CD4-positive, alpha-beta memory T cell (primary cell): ENCODE measurements around the gene TRHDE. TPM values are rescaled to one million over a fixed set of nuclear protein-coding genes. Genes with fewer than 3 reads are reported as not detected.

ENCODE experiments used
- CTCF ChIA-PET: fragments of 350-600 bp; sonication (Branson Sonifier 250); formaldehyde crosslinking; loops from one replicate; lab custom pipeline; 2021; ENCODE audit warnings: inconsistent platforms; ENCODE audit not compliant: partially characterized antibody; lab: Charles Lee
- POLR2A ChIA-PET: fragments of 350-600 bp; sonication (Branson Sonifier 250); formaldehyde crosslinking; loops from one replicate; lab custom pipeline; 2021; ENCODE audit not compliant: partially characterized antibody; lab: Charles Lee
- DNase-seq, 5 donors: peaks; one replicate each; pipeline versions ENCODE4 v3.0.0 to v3.0.0-alpha.2; 2020 to 2022; ENCODE audit warnings: mixed read lengths in 1 of 5
- H3K27ac ChIP-seq: one replicate; pipeline ENCODE4 v1.7.0; 2013; ENCODE audit warnings: low read depth, low read length
- H3K27me3 ChIP-seq: 2 replicates; pipeline ENCODE4 v1.7.0; 2013; ENCODE audit warnings: mild to moderate bottlenecking, low read length, moderate library complexity; ENCODE audit not compliant: insufficient read depth
- H3K36me3 ChIP-seq: 2 replicates; pipeline ENCODE4 v1.7.0; 2013; ENCODE audit warnings: mild to moderate bottlenecking, low read length, moderate library complexity; ENCODE audit not compliant: insufficient read depth
- H3K4me1 ChIP-seq: 2 replicates; pipeline ENCODE4 v1.7.0; 2013; ENCODE audit warnings: mild to moderate bottlenecking, low read length, moderate library complexity; ENCODE audit not compliant: insufficient read depth
- H3K4me3 ChIP-seq, 2 donors: one replicate each; pipeline ENCODE4 v1.7.0; 2013; ENCODE audit warnings: low read length in 2 of 2, mild to moderate bottlenecking in 1 of 2
- H3K9me3 ChIP-seq, 2 donors: one replicate each; pipeline ENCODE4 v1.7.0; 2013; ENCODE audit warnings: low read length in 2 of 2, control low read depth in 1 of 2; ENCODE audit not compliant: control insufficient read depth in 1 of 2
- H3K27ac Mint-ChIP-seq, 7 donors: one replicate each; pipeline ENCODE4 v1.8.0; 2020 to 2021; ENCODE audit warnings: mixed read lengths in 7 of 7, mild to moderate bottlenecking in 6 of 7, inconsistent platforms in 3 of 7, moderate library complexity in 3 of 7
- H3K27me3 Mint-ChIP-seq, 2 donors: one replicate each; pipeline ENCODE4 v1.8.0; 2020 to 2021; ENCODE audit warnings: mixed read lengths in 2 of 2
- H3K36me3 Mint-ChIP-seq, 2 donors: one replicate each; pipeline ENCODE4 v1.8.0; 2020 to 2021; ENCODE audit warnings: mixed read lengths in 2 of 2, inconsistent platforms in 1 of 2, mild to moderate bottlenecking in 1 of 2
- H3K4me1 Mint-ChIP-seq, 4 donors: one replicate each; pipeline ENCODE4 v1.8.0; 2020 to 2021; ENCODE audit warnings: mixed read lengths in 4 of 4, mild to moderate bottlenecking in 1 of 4
- H3K4me3 Mint-ChIP-seq, 8 donors: one replicate each; pipeline ENCODE4 v1.8.0; 2020 to 2021; ENCODE audit warnings: mixed read lengths in 8 of 8, mild to moderate bottlenecking in 7 of 8, moderate library complexity in 6 of 8, inconsistent platforms in 3 of 8
- H3K9me3 Mint-ChIP-seq, 8 donors: one replicate each; pipeline ENCODE4 v1.8.0; 2020 to 2021; ENCODE audit warnings: mixed read lengths in 8 of 8, mild to moderate bottlenecking in 5 of 8, inconsistent platforms in 3 of 8, moderate library complexity in 1 of 8
- intact Hi-C: fragments of 100-400 bp; cut with micrococcal nuclease; formaldehyde crosslinking; loops from one replicate; pipeline ENCODE4 v1.15.1; 2023
- polyA plus RNA-seq, 2 donors: library from polyadenylated mRNA; unstranded; fragments of 300-500 nt; fragmentation: Illumina TruSeq; gene quantifications; one replicate each; pipeline ENCODE4 v1.2.3, GENCODE V29; 2021
- total RNA-seq, 2 experiments: library from RNA; stranded (reverse); gene quantifications; one replicate each; pipeline ENCODE4 v1.2.3, GENCODE V29; 2021

The TRHDE gene
- total and polyA plus RNA-seq, 4 experiments from 2014 or later, result not detected

GRCh38 chr12:72241552-72241951, 30.6 kb upstream of the TRHDE start:
- Mint-ChIP-seq H3K4me3 (no peak overlapping the region), H3K36me3 (no peaks in the 10 kb centered on the region), H3K4me1 (no peaks in the 10 kb centered on the region), H3K9me3 (peaks cover 0 to 9% (median 2%) of the 10 kb centered on the region in 8 donors), H3K27me3 (no peaks in the 10 kb centered on the region), H3K27ac (no peak overlapping the region)
- ChIA-PET CTCF (no interaction called here), POLR2A (no interaction called here)
- H3K9me3 ChIP-seq, result no peaks in the 10 kb centered on the region
- no peak overlapping the region for H3K27ac ChIP-seq
- no peak for DNase-seq
- intact Hi-C loops, result no loop called here
- H3K27me3 ChIP-seq, result no peaks in the 10 kb centered on the region
- no peak overlapping the region for H3K4me3 ChIP-seq
- no peaks in the 10 kb centered on the region for H3K4me1 ChIP-seq
- no peaks in the 10 kb centered on the region for H3K36me3 ChIP-seq

- H3K36me3 Mint-ChIP-seq, result no peaks in the 10 kb centered on the region
- H3K9me3 Mint-ChIP-seq, result peaks cover 0 to 9% (median under 1%) of the 10 kb centered on the region in 8 donors
- no peak overlapping the region for H3K4me3 Mint-ChIP-seq
- Histone ChIP-seq H3K36me3 (no peaks in the 10 kb centered on the region), H3K9me3 (no peaks in the 10 kb centered on the region), H3K27me3 (no peaks in the 10 kb centered on the region), H3K4me1 (no peaks in the 10 kb centered on the region), H3K4me3 (no peak overlapping the region), H3K27ac (no peak overlapping the region)
- intact Hi-C loops, result no loop called here
- no peak for DNase-seq
- POLR2A ChIA-PET, result no interaction called here
- no peaks in the 10 kb centered on the region for H3K4me1 Mint-ChIP-seq
- H3K27me3 Mint-ChIP-seq, result no peaks in the 10 kb centered on the region
- CTCF ChIA-PET, result no interaction called here
- H3K27ac Mint-ChIP-seq, result no peak overlapping the region
Observed at GRCh38 chr12:72242946-72243345, 29.2 kb upstream of the TRHDE start.

- Histone ChIP-seq H3K9me3 (no peaks in the 10 kb centered on the region), H3K36me3 (no peaks in the 10 kb centered on the region), H3K4me3 (no peak overlapping the region), H3K27ac (no peak overlapping the region), H3K4me1 (no peaks in the 10 kb centered on the region), H3K27me3 (no peaks in the 10 kb centered on the region)
- Mint-ChIP-seq H3K27me3 (no peaks in the 10 kb centered on the region), H3K9me3 (peaks cover 2 to 24% (median 5%) of the 10 kb centered on the region in 8 donors), H3K4me3 (no peak overlapping the region), H3K27ac (no peak overlapping the region), H3K4me1 (no peaks in the 10 kb centered on the region), H3K36me3 (no peaks in the 10 kb centered on the region)
- no peak for DNase-seq
- intact Hi-C loops, result no loop called here
- POLR2A ChIA-PET, result no interaction called here
- CTCF ChIA-PET, result no interaction called here
Observed at GRCh38 chr12:72246370-72246769, 25.8 kb upstream of the TRHDE start.

- no peaks in the 10 kb centered on the region for H3K9me3 ChIP-seq
- Mint-ChIP-seq H3K4me3 (no peak overlapping the region), H3K27me3 (no peaks in the 10 kb centered on the region), H3K4me1 (no peaks in the 10 kb centered on the region), H3K9me3 (peaks cover 5 to 41% (median 9%) of the 10 kb centered on the region in 8 donors), H3K36me3 (no peaks in the 10 kb centered on the region), H3K27ac (no peak overlapping the region)
- ChIA-PET CTCF (interaction anchor here (1.0 kb wide), 1 partner anchor 14 kb away, joined by 3 read pairs; no protein-coding TSS in a partner anchor), POLR2A (no interaction called here)
- H3K27ac ChIP-seq, result no peak overlapping the region
- H3K27me3 ChIP-seq, result no peaks in the 10 kb centered on the region
- H3K4me3 ChIP-seq, result no peak overlapping the region
- no peaks in the 10 kb centered on the region for H3K36me3 ChIP-seq
- DNase-seq, result no peak
- H3K4me1 ChIP-seq, result no peaks in the 10 kb centered on the region
- intact Hi-C loops, result no loop called here
Observed at GRCh38 chr12:72250346-72250745, 21.8 kb upstream of the TRHDE start.

GRCh38 chr12:72256725-72257124, 15.4 kb upstream of the TRHDE start:
- Mint-ChIP-seq H3K4me3 (no peak overlapping the region), H3K4me1 (no peaks in the 10 kb centered on the region), H3K9me3 (peaks cover 0 to 17% (median 6%) of the 10 kb centered on the region in 8 donors), H3K36me3 (no peaks in the 10 kb centered on the region), H3K27me3 (no peaks in the 10 kb centered on the region), H3K27ac (no peak overlapping the region)
- no peaks in the 10 kb centered on the region for H3K4me1 ChIP-seq
- no peaks in the 10 kb centered on the region for H3K9me3 ChIP-seq
- no peak for DNase-seq
- H3K27ac ChIP-seq, result no peak overlapping the region
- H3K27me3 ChIP-seq, result no peaks in the 10 kb centered on the region
- ChIA-PET POLR2A (no interaction called here), CTCF (no interaction called here)
- no peak overlapping the region for H3K4me3 ChIP-seq
- no peaks in the 10 kb centered on the region for H3K36me3 ChIP-seq
- intact Hi-C loops, result no loop called here

GRCh38 chr12:72261885-72262284, 10.3 kb upstream of the TRHDE start:
- no peaks in the 10 kb centered on the region for H3K4me1 ChIP-seq
- H3K27me3 ChIP-seq, result no peaks in the 10 kb centered on the region
- Mint-ChIP-seq H3K27ac (no peak overlapping the region), H3K27me3 (peaks cover 0 to 2% of the 10 kb centered on the region in 2 donors), H3K4me1 (no peaks in the 10 kb centered on the region), H3K36me3 (no peaks in the 10 kb centered on the region), H3K9me3 (peaks cover 0 to 1% (median 0%) of the 10 kb centered on the region in 8 donors), H3K4me3 (no peak overlapping the region)
- no peaks in the 10 kb centered on the region for H3K36me3 ChIP-seq
- no peak overlapping the region for H3K27ac ChIP-seq
- DNase-seq, result no peak
- ChIA-PET POLR2A (no interaction called here), CTCF (no interaction called here)
- no peaks in the 10 kb centered on the region for H3K9me3 ChIP-seq
- intact Hi-C loops, result no loop called here
- no peak overlapping the region for H3K4me3 ChIP-seq

- DNase-seq, result no peak
- Mint-ChIP-seq H3K4me3 (no peak overlapping the region), H3K9me3 (no peaks in the 10 kb centered on the region), H3K27me3 (peaks cover 0 to 2% of the 10 kb centered on the region in 2 donors), H3K4me1 (no peaks in the 10 kb centered on the region), H3K27ac (no peak overlapping the region), H3K36me3 (no peaks in the 10 kb centered on the region)
- Histone ChIP-seq H3K4me3 (no peak overlapping the region), H3K36me3 (no peaks in the 10 kb centered on the region), H3K9me3 (no peaks in the 10 kb centered on the region), H3K27me3 (no peaks in the 10 kb centered on the region), H3K4me1 (no peaks in the 10 kb centered on the region), H3K27ac (no peak overlapping the region)
- intact Hi-C loops, result no loop called here
- ChIA-PET POLR2A (no interaction called here), CTCF (interaction anchor here (1.1 kb wide), 1 partner anchor 14 kb away, joined by 3 read pairs; no protein-coding TSS in a partner anchor)
Observed at GRCh38 chr12:72264548-72265175, 7.5 kb upstream of the TRHDE start.
